ENCODE data around the gene MTHFSD. TPM values are rescaled to one million over a fixed set of nuclear protein-coding genes. Genes with fewer than 3 reads are reported as not detected.

MTHFSD gene
- polyA plus RNA-seq, 1 donor = 11.9 TPM

- DNase-seq (ENCODE audit: low read depth) = no peak
These were observed 51.9 kb downstream of the MTHFSD start for GRCh38 chr16:86502856-86503748.

GRCh38 chr16:86501989-86502855 is 52.8 kb downstream of the MTHFSD start:
- DNase-seq (ENCODE audit: low read depth) = no peak

DNA sequence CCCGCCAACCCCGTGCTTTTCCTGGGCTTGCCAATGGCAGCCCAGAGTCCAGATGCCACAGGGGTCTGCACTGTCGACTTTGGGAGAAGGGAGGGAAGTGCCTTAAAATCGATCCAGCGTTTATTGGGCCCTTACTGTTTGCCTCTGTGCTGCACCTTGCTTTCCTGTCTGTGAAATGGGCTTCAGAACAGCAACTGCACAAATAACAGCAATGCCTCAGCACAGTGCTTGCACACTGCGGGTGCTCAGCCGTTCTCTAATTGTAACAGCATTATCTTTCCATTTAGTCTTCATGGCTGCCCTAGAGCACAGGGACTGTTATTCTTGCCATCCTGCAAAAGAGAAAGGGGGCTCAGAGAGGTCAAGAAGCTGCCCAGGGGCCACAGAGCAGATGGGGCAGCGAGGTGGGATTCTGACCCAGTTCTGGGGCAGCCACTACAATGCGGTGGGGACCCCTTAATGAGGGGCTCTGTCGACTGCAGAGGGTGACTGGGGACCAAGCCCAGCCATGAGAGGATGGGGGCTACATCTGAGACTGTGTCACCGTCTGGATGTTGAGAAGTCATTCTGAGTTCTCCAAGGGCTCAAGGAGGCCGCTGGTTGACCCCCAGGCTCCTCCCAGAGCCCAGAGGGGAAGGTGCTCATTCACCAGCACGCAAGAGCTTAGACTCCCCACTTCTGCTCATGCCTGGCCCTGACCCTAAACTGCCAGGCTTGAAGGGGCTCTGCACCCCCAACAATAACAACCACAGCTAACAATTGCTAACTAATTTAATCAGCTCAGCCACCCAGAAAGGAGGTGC is 54.1 kb downstream of the MTHFSD start:
- no peak for DNase-seq (ENCODE audit: low read depth)

GRCh38 chr16:86499889-86500707 is 54.9 kb downstream of the MTHFSD start:
- DNase-seq (ENCODE audit: low read depth) = no peak

DNA sequence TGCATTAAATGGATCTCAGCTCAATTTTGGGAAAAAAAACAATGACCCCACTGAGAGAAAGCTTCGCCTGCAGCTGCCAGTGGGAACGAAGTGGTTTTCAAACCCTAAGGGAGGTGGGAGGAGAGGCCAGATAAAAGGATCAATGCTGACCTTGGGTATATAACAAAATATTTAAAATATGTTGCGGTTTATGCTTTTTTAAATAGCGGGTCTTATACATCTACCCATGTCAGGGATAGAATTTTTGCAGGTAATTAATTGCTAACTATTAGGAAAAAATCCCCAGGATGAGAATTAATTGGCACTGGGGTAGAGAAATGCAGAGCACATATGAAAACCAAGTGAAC is 55.6 kb downstream of the MTHFSD start:
- DNase-seq (ENCODE audit: low read depth) = no peak

DNA sequence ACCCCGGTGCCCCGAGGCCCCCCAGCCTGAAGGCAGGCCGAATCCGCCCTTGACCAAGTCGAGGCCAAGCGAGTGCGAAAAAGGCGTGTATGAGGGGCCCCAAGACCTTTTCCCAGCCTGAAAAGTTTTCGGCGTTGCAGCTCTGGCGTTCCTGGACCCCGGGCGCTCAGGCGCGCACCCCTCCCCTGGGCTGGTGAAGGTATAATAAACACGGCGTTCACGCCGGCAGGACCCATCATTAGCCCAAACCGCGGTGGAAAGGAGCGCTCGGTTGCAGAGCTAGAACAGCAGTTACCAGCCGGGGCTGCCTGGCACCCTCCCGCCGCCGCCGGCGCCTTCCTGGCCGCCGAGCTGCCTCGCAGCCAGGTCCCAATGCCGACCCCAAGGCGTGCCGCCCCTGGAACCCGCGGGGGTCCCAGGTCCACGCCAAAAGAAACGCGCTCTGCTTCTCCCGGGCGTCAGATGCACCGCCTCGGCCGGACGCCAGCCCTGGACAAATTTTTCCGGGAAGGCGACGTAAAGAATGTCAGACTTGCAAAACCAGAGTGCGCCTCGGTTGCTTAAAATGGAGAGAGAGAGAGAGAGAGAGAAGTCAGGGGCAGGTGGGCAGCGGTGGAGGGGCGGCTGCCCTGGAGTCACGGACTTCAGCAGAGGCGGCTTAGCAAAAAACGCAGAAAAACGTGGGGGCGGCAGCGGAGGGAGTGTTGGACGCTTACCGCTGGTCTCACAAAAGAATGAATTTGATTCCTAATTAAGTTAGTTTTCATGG is 56.2 kb downstream of the MTHFSD start:
- no peak for DNase-seq (ENCODE audit: low read depth)

- no peak for DNase-seq (ENCODE audit: low read depth)
These were observed 56.8 kb downstream of the MTHFSD start for GRCh38 chr16:86498155-86498670.

DNA sequence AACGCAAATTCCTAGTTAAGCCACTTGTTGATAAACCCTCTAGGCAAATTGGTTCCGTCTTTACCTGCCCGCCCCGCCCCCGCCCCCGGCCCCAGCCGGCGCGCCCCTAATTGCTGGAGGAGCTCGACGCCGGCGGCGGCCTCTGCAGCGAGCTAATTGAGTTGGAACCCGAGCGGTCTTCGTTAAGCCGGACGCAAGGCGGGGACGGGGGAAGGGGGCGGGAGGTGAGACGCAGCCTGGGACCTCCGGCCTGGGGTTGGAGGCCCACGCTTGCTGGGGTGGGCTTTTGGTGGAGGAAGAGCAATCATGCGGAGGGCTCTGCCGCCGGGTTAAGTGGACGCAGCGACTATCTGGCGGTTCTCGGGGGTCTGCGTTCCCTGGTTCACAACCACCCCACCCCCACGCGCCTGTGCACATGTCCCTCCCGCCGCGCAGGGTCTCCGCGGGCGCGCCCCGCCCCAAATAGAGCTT is 57.4 kb downstream of the MTHFSD start:
- no peak for DNase-seq (ENCODE audit: low read depth)

GRCh38 chr16:86496929-86497461 is 58.0 kb downstream of the MTHFSD start:
- DNase-seq (ENCODE audit: low read depth) = no peak

DNA sequence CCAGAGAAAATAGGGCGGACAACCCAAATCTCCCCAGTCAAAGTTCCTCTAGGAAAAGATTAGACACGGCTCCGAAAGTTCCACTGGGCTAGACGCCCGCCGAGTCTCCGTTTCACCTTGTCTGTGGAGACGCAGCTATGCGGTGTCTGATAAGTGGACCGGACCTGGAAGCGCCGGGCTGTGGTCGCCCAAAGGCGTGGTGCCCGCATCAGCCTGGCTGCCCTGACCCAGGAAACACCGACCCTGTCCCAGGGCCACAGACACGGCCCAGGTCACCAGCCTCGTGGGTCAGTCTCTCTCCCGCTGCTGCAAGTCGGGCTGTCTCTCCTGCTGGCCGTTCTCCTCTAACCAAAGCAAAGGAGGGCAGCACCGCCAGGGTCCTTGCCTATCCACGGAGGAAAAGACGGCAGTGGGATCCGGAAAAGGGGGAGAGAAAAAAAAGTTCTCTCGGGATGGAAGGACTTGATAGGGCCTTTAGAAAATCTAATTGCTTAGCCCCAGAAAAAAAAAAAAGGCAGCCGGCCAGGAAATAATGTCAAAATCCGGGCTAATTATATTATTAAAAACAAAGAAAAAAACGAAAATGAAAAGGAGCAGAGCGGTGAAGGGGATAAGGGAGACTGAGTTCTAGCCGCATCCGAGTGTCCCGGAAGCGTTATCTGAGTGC is 58.6 kb downstream of the MTHFSD start:
- no peak for DNase-seq (ENCODE audit: low read depth)

DNA sequence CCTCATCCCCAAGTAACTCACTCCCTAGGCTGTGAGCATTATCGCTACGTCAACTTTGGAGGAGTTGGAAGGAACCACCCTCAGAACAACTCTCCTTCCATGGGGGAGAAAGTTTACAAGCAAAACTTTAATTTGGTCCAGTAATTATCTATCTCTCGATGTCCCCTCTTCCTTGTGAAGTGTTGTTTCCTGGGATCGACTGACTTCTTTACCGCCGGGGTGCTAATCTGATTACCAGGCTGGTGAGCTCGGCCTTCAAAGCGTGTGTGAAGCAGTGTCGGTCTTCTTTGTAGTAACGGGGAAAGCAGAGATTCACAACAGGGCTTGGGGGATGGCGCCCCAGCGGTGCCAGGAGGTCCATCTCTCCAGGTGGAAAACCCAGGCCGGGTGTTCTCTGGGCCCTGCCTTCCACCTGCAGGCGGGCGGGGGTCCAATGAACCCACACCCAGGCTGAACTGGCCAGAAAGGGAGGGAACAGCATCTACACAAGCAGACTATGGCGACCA is 59.2 kb downstream of the MTHFSD start:
- no peak for DNase-seq (ENCODE audit: low read depth)

- no peak for DNase-seq (ENCODE audit: low read depth)
These were observed 59.7 kb downstream of the MTHFSD start for GRCh38 chr16:86495357-86495701.

GRCh38 chr16:86494565-86495356 is 60.3 kb downstream of the MTHFSD start:
- DNase-seq (ENCODE audit: low read depth) = no peak

- DNase-seq (ENCODE audit: low read depth) = no peak
These were observed 60.9 kb downstream of the MTHFSD start for GRCh38 chr16:86494039-86494564.

DNA sequence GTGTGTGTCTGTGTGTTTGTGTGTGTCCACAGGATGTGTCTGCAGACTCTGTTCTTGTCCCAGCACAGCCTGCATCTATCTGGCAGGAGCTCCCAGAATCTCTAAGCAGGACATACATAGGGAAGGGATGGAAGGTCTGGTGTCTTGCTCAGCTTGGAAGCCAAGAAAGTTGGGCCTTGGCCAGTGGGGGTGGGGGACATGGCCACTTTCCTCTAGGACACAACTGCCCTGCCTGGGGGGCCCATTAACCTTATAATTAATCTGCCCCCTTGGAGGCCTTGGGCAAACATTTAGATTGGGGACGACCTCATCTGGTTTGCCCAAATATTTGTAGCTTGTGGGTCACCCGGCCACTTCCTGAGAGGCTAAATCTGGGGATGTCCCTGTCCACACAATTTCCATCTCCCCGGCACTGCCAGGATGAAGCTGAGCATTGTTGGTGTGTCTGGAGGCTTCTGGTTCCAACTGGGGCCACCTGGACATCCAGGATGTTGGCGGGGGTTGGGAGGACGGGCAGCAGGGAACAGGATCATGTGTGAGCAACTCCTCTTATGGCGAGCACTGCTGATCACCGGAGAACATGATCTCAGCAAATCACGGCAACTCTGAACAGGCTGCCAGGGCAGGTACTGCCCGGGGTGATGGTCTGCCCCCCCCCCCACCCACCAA is 61.9 kb downstream of the MTHFSD start:
- no peak for DNase-seq (ENCODE audit: low read depth)

DNA sequence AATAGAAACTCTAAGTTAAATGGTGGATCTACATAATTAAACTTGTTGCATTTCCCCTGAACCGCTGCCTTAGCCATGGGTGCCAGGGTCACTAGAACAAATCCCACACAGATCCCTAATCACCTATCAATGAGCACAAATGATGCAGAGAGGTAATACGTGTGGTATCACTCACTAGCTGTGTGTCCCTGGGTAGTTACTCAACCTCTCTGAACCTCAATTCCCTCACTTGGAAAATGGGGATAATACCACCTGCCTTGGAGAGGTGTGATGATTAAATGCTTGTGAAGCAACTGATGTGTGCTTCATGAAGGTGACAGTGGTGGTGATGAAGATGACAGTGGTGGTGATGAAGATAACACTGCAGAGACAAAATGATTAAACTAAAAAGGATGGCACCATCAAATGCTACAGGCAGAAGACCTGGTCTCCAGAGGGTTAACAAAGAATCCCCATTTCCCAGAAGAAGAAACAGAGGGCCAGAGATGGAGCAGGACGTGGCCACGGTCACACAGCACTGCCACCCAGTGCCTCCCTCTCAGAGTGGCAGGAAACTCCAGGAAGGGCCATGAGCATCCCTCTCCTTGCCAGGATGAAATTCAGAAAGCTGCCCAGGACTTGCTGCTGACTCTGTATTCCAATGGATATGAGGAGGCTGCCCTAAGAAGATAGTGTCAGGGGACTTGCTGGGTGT is 62.6 kb downstream of the MTHFSD start:
- DNase-seq (ENCODE audit: low read depth) = no peak

DNA sequence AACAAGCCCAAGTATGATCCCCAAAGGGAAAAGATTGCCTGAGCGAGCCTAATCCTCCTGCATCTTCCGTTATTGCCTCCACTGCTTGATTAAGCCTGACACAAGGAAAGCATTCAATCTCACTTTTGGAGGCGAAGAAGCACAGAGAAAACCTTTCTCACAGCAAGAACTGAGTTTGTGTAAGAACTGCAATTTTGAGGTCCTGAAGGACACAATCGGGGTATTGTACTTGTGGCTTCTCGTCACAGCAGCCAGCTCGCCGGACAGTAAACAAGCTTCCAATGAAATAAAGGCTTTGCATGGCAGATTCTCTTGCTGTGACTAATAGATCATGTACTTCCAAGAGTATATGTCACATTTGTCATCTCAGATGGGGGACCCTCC is 63.4 kb downstream of the MTHFSD start:
- DNase-seq (ENCODE audit: low read depth) = no peak

All from forelimb muscle (tissue), 1 donor.